Keratinocyte (primary cell): Measurements from ENCODE around the gene CTIF.

Experiments
- CTCF ChIP-seq, 3 experiments: IDR thresholded peaks in 1 of 3; conservative IDR thresholded peaks in 1 of 3; optimal IDR thresholded peaks in 1 of 3; 2 replicates in 2 of 3; 3 replicates in 1 of 3; pipeline versions ENCODE3 to v1.5.1; 2011; ENCODE audit warnings: low read length in 3 of 3, mild to moderate bottlenecking in 3 of 3, moderate library complexity in 2 of 3, control low read depth in 1 of 3, inconsistent platforms in 1 of 3; ENCODE audit not compliant: insufficient read depth in 2 of 3; ENCODE audit errors: extremely low read depth in 1 of 3
- EZH2 ChIP-seq: IDR thresholded peaks from one replicate; pipeline ENCODE4 v1.6.1; 2012; ENCODE audit warnings: inconsistent platforms, mild to moderate bottlenecking, low read length, moderate library complexity

GRCh38 chr18:48736321-48737260 lies 197.8 kb downstream of the CTIF start:
- no peak for TF ChIP-seq CTCF (optimal IDR thresholded peaks at IDR 0.05 in 1 of 3, IDR thresholded peaks at IDR 0.05 in 1 of 3, conservative IDR thresholded peaks at IDR 0.05 in 1 of 3; ENCODE audit: extremely low read depth in 1 of 3, insufficient read depth in 2 of 3, low read length in 3 of 3)
- no peak for TF ChIP-seq EZH2
